ENCODE data around the gene PPARGC1A. TPM values are rescaled to one million over a fixed set of nuclear protein-coding genes. Genes with fewer than 3 reads are reported as not detected.

The PPARGC1A gene
- total RNA-seq, 1 donor from 2014 or later, result 0.48 TPM

DNA sequence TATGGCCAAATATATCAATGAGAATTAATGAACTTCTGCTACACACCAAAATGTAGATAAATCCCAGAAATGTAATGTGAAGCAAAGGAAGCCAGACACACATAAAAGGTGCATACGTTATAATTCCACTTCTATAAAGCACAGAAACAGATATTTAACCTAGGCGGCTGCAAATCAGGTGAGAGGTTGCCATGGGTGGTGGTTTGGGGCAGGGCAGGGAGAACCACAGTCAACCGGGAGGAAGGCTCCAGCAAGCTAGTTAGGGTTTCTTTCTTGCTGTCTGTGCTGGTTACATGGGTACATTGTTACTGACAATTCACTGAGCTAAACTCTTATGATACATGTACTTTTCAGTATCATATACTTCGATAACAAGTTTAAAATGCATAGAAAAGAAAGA lies 9.7 kb upstream of the PPARGC1A start:
- no peak overlapping the region for H3K27ac ChIP-seq (ENCODE audit: low read depth, low read length)
- FAIRE-seq (no peak), DNase-seq (ENCODE audit: low read depth) (no peak)
- H3K4me1 ChIP-seq (ENCODE audit: insufficient read depth, low read length), result no peaks in the 10 kb centered on the region
- H3K4me3 ChIP-seq (ENCODE audit: insufficient read depth, low read depth, low read length), result no peak overlapping the region
- H3K9ac ChIP-seq (ENCODE audit: low read length), result no peak overlapping the region
- no peak overlapping the region for H2AFZ ChIP-seq (ENCODE audit: low read depth, low read length)
- Mint-ChIP-seq H3K9me3 (ENCODE audit: unreplicated experiment) (no peaks in the 10 kb centered on the region), H3K27ac (ENCODE audit: unreplicated experiment) (no peak overlapping the region), H3K4me1 (ENCODE audit: low read depth, unreplicated experiment) (peaks cover 1% of the 10 kb centered on the region), H3K4me3 (ENCODE audit: unreplicated experiment) (no peak overlapping the region), H3K27me3 (ENCODE audit: low read depth, unreplicated experiment) (no peaks in the 10 kb centered on the region), H3K36me3 (ENCODE audit: low read depth, unreplicated experiment) (no peaks in the 10 kb centered on the region)
- no peaks in the 10 kb centered on the region for H3K9me3 ChIP-seq (ENCODE audit: insufficient read depth, low read depth, low read length)
- peaks cover 5% of the 10 kb centered on the region for H3K27me3 ChIP-seq (ENCODE audit: insufficient read depth, low read length)
- TF ChIP-seq EZH2 (IDR thresholded peaks at IDR 0.05; ENCODE audit: insufficient read depth, low read length), result no peak
- TF ChIP-seq, protein P1, sequence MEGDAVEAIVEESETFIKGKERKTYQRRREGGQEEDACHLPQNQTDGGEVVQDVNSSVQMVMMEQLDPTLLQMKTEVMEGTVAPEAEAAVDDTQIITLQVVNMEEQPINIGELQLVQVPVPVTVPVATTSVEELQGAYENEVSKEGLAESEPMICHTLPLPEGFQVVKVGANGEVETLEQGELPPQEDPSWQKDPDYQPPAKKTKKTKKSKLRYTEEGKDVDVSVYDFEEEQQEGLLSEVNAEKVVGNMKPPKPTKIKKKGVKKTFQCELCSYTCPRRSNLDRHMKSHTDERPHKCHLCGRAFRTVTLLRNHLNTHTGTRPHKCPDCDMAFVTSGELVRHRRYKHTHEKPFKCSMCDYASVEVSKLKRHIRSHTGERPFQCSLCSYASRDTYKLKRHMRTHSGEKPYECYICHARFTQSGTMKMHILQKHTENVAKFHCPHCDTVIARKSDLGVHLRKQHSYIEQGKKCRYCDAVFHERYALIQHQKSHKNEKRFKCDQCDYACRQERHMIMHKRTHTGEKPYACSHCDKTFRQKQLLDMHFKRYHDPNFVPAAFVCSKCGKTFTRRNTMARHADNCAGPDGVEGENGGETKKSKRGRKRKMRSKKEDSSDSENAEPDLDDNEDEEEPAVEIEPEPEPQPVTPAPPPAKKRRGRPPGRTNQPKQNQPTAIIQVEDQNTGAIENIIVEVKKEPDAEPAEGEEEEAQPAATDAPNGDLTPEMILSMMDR (IDR thresholded peaks at IDR 0.05; ENCODE audit: insufficient read depth, low read depth, low read length), result no peak
- no peaks in the 10 kb centered on the region for H3K79me2 ChIP-seq (ENCODE audit: insufficient read depth, low read length)
- no peaks in the 10 kb centered on the region for H4K20me1 ChIP-seq (ENCODE audit: insufficient read depth, low read length)
- H3K36me3 ChIP-seq (ENCODE audit: insufficient read depth, low read length), result no peaks in the 10 kb centered on the region
- H3K4me2 ChIP-seq (ENCODE audit: low read length), result no peak overlapping the region

DNA sequence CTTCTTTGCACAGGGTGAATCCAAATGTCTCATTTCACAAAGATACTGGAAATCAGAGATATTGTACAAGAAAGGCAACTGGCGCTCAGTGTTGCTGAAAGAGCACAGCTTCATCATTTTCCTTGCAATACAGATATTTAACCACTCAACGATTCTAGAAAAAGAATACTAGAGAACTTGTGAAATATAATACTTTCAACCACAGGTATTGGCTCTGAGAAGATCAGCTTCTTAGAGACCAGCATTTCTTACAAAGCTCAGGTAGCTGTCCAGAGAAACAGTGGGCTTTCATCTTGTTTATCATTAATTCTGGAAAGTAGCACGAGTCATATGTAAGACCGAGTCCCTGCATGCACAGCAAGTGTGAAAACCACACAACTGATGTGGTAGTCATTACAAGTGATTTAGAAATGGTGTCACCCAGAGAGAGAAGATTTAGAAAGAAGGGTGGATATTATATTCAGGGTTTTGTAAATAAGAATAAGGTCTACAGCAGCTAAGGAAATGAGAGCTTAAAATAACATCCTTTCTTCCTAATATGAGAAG lies 7.8 kb upstream of the PPARGC1A start:
- H3K4me3 Mint-ChIP-seq (ENCODE audit: unreplicated experiment), result no peak overlapping the region
- Histone ChIP-seq H3K36me3 (ENCODE audit: insufficient read depth, low read length) (no peaks in the 10 kb centered on the region), H3K9me3 (ENCODE audit: insufficient read depth, low read depth, low read length) (no peaks in the 10 kb centered on the region), H4K20me1 (ENCODE audit: insufficient read depth, low read length) (no peaks in the 10 kb centered on the region), H3K4me1 (ENCODE audit: insufficient read depth, low read length) (no peaks in the 10 kb centered on the region), H3K79me2 (ENCODE audit: insufficient read depth, low read length) (no peaks in the 10 kb centered on the region), H2AFZ (ENCODE audit: low read depth, low read length) (no peak overlapping the region), H3K9ac (ENCODE audit: low read length) (no peak overlapping the region), H3K27me3 (ENCODE audit: insufficient read depth, low read length) (no peaks in the 10 kb centered on the region), H3K4me3 (ENCODE audit: insufficient read depth, low read depth, low read length) (no peak overlapping the region), H3K4me2 (ENCODE audit: low read length) (no peak overlapping the region), H3K27ac (ENCODE audit: low read depth, low read length) (no peak overlapping the region)
- FAIRE-seq (no peak), DNase-seq (ENCODE audit: low read depth) (no peak)
- H3K9me3 Mint-ChIP-seq (ENCODE audit: unreplicated experiment), result no peaks in the 10 kb centered on the region
- peaks cover 7% of the 10 kb centered on the region for H3K4me1 Mint-ChIP-seq (ENCODE audit: low read depth, unreplicated experiment)
- H3K36me3 Mint-ChIP-seq (ENCODE audit: low read depth, unreplicated experiment), result no peaks in the 10 kb centered on the region
- no peak overlapping the region for H3K27ac Mint-ChIP-seq (ENCODE audit: unreplicated experiment)
- H3K27me3 Mint-ChIP-seq (ENCODE audit: low read depth, unreplicated experiment), result no peaks in the 10 kb centered on the region
- TF ChIP-seq, protein P1 (IDR thresholded peaks at IDR 0.05; ENCODE audit: insufficient read depth, low read depth, low read length), result no peak

DNA sequence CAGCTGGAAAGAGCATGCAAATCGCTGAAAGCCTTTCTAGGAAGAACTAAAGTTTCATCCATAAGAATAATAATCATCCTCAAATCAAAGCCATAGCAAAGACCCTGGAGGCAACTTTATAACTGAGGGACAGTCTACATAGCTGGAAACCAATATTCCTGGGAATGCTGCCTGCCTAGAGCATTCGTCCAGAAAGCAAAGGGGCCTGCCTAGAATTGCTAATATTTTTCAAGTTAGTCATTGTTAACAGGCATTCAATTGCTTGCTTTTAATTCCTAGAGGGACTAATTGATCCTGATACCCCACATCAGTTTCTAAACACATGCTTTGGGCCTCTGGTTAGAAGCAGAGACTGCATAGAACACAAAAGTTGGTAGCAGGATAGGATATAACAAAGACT lies 4.2 kb upstream of the PPARGC1A start:
- Histone ChIP-seq H3K4me3 (ENCODE audit: insufficient read depth, low read depth, low read length) (no peak overlapping the region), H3K27ac (ENCODE audit: low read depth, low read length) (no peak overlapping the region), H3K4me2 (ENCODE audit: low read length) (no peak overlapping the region), H3K27me3 (ENCODE audit: insufficient read depth, low read length) (peaks cover 2% of the 10 kb centered on the region), H3K4me1 (ENCODE audit: insufficient read depth, low read length) (peaks cover 12% of the 10 kb centered on the region), H3K9ac (ENCODE audit: low read length) (no peak overlapping the region), H3K79me2 (ENCODE audit: insufficient read depth, low read length) (no peaks in the 10 kb centered on the region), H3K9me3 (ENCODE audit: insufficient read depth, low read depth, low read length) (no peaks in the 10 kb centered on the region), H3K36me3 (ENCODE audit: insufficient read depth, low read length) (no peaks in the 10 kb centered on the region), H2AFZ (ENCODE audit: low read depth, low read length) (no peak overlapping the region), H4K20me1 (ENCODE audit: insufficient read depth, low read length) (no peaks in the 10 kb centered on the region)
- Mint-ChIP-seq H3K27me3 (ENCODE audit: low read depth, unreplicated experiment) (no peaks in the 10 kb centered on the region), H3K36me3 (ENCODE audit: low read depth, unreplicated experiment) (no peaks in the 10 kb centered on the region), H3K4me1 (ENCODE audit: low read depth, unreplicated experiment) (peaks cover 23% of the 10 kb centered on the region), H3K9me3 (ENCODE audit: unreplicated experiment) (no peaks in the 10 kb centered on the region), H3K27ac (ENCODE audit: unreplicated experiment) (no peak overlapping the region), H3K4me3 (ENCODE audit: unreplicated experiment) (no peak overlapping the region)
- DNase-seq (ENCODE audit: low read depth) (no peak), FAIRE-seq (no peak)
- TF ChIP-seq, protein P1 (IDR thresholded peaks at IDR 0.05; ENCODE audit: insufficient read depth, low read depth, low read length), result no peak
- TF ChIP-seq EZH2 (IDR thresholded peaks at IDR 0.05; ENCODE audit: insufficient read depth, low read length), result no peak
